Fibroblast of skin of right quadriceps (primary cell): ENCODE measurements around the gene UBE2U.
"Not testable (repeated sequence)": the region's sequence is repeated elsewhere in the genome, so short reads cannot be mapped to it uniquely, and the experiment has no call there.

ENCODE experiments used
- DNase-seq: peaks from one replicate; pipeline ENCODE4 v3.0.0-alpha.2; 2013

The UBE2U gene

DNA sequence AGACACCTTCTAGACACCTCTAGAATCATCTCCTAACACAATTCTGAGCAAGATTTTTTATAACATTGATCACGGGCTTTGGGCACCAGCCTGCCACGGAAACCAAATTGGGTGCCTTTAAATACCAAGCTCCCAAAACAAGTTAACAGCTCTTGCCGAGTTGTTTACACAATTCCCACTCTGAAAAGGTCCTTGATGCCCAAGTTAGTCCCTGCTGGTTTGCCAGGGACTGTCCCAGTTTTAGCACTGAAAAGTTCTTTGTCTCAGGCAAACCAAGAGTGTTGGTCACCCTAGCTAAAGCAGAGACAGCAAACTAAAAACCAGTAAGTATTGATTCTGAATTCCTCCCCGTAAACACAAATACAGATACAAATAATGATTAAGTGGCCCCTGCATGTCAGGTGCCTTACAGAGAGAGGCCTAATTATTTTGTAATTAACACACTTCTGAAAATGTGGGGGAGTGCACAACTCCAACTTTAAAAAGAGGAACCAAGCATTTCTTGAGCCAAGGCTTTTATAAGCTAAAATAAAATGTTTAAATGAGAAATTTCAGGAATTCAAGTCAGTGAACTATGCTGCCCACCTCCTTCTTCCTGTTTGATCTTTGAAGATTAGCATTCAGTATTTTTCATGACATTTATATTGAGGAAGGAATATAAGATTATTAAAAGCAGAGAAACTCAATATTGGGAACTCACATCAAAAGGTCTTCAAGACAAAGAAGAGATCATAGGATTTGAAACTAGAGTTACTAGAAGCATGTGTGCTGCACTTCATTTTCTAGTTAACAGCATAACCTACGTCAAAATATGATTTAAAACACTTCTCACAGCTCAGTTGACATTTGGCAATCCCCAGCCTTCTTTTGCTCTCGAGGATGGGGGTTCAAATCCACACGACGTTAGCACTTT lies 9.0 kb upstream of the UBE2U start:
- no peak for DNase-seq

GRCh38 chr1:64195081-64195395 lies 8.4 kb upstream of the UBE2U start:
- DNase-seq = peak; percentile 61

DNA sequence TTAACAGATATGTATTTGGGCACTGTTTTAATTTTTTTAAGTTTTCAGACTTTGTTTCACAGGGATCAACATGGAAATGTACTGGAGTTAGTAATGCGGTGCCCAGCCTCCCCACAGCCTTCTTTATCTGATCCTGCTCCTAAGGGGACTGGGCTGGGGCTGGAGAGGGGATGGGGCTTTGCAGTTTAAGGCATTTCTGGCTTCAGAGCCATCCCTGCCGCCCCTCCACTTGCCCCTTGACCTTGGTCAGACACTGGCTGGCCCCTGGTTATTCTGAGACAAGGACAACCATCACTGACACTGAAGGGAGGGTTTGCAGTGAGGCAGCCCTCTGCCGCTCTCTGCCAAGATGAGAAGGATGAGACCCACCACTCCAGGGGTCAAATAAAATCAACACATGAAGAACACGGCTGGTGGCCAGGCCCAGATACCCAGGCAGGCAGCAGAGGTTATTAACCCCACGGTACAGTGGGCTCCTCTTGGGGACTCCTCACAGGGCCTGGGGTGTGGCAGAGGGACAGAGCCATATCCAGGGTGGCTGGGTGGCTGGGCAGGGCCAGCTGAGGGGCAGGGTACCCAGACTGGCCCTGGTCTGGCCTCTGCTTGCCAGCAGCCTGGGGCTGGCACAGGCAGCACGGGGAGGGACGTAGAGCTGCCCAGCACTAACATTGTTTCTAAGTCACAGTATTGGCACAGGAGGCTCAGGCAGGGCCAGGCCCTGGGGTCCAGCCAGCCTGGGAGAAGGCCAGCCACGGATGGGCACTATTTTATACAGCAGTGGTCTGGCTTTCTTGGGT lies 7.2 kb upstream of the UBE2U start:
- DNase-seq = no peak

DNA sequence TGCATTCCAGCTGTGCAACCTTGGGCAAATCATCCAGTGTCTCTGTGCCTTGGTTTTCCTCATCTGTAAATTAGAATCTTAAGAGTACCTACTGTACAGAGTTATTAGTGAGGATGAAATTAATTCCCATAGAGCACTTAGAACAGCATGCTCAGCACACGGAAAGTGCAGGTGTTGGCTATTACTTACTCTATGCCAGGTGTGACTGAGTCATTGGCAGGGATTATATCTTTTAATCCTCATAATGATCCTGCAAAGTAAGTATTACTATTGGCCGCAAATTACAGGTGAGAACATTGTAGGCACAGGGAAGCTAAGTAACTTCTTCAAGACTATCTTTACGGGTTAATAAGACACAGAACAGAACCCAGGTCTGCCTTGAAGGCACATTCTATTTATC lies 6.3 kb upstream of the UBE2U start:
- DNase-seq = no peak

DNA sequence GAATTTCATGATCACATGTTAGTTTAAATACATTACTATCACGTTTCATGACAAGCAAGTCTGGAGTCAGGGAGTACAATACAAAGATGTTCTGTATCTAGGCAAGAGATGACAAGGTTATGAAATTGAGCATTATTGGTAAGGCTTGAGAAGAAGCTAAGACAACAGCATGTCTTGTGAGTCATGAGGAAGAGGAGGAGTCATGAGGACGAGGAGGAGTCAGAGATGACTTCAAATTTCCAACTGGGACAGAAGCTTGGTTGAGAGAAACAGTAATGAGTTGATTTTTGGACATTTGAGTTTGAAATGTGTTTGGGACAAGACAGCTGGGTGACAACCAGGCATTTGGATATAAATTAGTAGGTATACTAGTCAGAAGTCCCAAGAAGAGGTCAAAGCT lies 4.3 kb upstream of the UBE2U start:
- no peak for DNase-seq

GRCh38 chr1:64200064-64200463 lies 3.4 kb upstream of the UBE2U start:
- no peak for DNase-seq

DNA sequence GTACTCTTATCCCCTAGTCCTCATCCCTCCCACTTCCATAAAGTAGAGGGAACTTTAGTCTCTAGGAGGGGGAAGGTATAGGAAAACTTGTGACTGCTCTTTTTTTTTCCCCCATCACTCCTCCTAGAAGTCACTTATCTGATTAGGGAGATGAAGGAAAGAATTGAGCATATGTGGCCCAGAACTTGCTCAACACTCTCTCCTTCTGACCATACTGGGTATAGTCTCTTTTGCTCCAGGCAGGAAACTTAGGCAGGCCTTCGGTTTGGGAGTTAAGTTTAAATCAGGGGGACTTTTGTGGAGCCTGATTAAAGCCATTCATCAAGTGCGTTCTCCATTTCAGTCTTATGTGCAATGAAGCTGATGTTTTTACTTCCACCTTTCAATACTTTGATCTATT lies 5.8 kb downstream of the UBE2U start:
- no peak for DNase-seq

DNA sequence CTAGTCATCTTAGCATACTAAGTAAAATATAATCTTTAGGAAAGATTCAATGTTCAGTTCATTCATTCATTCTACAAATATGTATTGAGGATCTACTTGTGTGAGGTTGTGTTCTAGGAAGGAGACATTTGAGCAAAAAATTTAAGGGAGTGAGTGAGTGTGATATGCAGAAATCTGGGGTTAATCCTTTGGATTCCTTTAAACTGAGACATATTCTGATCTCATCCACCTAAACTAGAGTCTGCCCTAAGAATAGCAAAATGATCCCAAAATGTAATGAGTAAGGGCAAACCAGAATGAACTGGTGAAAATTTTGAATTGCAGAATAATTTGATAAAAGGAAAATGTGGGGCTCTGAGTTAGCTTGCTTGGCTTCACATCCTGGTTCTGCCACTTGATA lies 8.6 kb downstream of the UBE2U start:
- DNase-seq = peak; percentile 88

DNA sequence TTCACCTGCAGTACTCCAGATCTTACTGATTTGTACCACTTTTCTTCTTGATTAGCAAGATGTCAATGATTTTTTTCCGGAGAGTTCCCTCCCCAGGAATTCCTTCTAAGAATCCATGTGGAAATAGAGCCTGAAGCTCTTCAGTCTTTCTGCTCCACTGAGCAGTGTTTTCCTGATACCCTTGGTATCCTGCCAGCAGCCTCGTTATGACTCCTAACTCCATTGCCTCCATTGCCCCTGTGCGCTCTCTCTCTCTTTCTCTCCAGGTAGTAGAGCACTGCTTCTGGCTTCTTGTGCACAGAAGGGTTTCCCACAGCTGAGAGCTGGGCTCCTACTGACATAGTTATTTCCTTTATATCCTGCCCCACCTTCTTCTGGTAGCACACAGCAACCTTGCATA lies 12.2 kb downstream of the UBE2U start:
- DNase-seq = no peak

- DNase-seq = no peak
These were observed 16.8 kb downstream of the UBE2U start for GRCh38 chr1:64220241-64220640.

GRCh38 chr1:64223329-64224151 lies 20.1 kb downstream of the UBE2U start:
- peak; percentile 96 for DNase-seq

GRCh38 chr1:64224236-64224635 lies 20.8 kb downstream of the UBE2U start:
- DNase-seq = not testable (repeated sequence)

DNA sequence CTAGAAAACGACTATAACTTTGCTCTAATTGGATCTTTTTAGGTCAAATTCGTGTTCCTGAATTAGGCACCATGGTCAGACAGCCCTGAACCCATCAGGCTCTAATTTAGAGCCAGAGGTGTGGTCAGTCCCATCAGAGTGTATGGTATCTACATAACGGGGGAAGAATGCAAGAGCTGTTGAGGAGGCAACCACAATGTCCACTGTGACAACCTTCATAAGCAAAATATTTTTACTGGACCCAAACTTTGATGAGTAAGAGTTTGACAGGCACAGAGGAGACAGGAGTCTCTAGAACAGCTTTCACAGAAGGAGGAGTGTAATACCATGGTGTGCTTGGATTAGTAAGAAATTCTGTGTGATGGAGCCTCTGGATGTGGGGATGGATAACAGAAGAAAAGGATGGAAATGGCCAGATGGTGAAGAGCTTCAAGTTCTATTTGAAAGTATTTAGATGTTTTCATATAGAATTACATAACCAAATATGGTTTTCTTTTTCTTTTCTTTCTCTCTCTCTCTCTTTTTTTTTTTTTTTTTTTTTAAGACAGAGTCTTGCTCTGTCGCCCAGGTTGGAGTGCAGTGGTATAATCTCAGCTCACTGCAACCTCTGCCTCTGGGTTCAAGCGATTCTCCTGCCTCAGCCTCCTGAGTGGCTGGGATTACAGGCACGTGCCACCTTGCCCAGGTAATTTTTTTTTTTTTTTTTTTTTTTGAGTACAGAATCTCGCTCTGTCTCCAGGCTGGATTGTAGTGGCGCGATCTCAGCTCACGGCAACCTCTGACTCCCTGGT lies 24.9 kb downstream of the UBE2U start:
- DNase-seq = peak; percentile 70

DNA sequence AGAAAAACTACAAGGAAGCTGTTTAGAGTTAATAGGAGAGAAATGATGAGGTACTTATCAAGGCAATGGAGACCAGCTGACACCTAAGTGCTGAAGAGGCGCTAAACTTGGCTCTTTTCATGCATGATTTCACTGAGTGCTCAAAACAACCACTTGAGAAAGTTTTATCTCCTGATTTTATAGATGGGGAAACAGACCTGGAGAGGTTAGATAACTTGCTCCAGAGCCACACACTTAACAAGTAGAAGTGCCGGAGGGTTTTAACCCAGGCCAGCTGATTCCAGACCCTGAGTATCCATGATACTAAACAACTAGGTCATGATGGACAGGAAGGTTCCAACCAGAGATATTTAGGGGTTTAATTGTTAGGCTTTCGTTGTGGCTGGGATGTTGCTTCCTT lies 25.9 kb downstream of the UBE2U start:
- DNase-seq = no peak

DNA sequence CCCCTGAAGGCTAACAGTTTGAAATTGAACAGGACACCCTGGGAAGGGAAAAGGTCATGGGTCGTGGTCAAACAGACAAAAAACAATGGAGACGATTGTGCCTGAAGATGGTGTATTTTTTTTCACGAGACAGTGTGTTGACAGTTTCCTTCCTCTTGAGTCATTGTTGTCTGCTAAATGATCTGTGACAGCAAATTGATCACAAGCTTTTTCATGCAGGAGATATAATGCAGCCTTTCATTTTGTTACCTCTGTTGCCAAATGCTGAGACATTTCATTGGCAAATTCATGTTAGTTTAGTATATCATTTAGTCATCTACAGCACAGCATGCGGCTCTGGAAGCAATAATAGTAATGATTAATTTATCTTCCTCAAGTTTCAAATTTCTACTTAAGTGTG lies 27.7 kb downstream of the UBE2U start:
- DNase-seq = no peak

DNA sequence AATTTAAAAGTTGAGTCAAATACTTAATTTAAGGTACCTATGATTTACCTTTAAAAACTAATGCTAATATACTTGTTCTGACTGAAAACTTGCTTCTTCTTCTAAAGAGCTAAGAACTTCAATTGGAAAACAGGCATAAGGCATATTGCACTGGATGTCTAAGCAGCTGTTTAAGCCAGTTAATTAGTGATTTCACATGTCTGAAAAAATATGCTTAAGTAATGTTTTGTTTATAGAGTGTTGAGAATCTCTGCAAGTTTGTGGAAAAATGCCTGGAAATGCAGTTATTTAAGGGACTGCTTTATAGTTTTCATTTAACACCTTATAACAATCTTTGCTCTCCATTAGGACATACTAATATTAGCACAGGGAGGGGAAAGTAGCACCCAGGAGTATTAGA lies 28.2 kb downstream of the UBE2U start:
- DNase-seq = no peak

- DNase-seq = no peak
These were observed 31.3 kb downstream of the UBE2U start for GRCh38 chr1:64234714-64235113.

DNA sequence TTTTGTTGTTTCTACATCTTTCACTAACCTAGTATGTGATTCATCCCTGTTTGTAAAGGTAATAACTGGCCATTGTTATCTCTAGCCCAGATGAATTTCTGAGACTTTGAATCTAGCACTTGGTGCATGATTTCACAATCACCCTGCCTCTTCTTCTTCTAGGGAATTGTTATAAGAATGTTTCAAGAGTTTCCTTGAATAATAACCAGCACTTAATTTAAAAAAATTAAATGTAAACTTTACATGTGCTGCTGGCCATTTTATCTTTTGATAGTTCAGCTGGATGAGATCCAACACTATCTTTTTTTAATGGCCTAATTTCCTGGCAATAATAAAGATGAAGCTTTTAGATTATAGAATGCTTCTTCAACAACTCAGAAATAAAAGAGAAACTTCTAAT lies 31.8 kb downstream of the UBE2U start:
- no peak for DNase-seq

DNA sequence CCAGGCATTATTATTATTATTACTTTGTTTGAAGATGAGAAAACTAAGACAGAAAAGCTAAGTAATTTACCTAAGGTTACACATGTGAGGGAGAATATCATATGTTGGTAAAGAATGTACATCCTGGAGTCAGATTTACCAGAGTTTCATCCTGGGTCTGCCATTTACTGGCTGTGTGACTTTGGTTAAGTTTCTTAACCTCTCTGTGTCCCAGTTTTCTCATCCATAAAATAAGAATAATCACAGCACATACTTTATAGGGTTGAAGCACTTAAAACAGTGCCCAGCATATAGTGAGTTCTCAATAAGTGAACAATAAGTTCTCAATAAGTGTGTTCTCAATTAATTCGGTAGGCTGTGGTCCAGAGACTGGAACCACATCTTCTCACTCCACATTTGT lies 32.5 kb downstream of the UBE2U start:
- DNase-seq = no peak

DNA sequence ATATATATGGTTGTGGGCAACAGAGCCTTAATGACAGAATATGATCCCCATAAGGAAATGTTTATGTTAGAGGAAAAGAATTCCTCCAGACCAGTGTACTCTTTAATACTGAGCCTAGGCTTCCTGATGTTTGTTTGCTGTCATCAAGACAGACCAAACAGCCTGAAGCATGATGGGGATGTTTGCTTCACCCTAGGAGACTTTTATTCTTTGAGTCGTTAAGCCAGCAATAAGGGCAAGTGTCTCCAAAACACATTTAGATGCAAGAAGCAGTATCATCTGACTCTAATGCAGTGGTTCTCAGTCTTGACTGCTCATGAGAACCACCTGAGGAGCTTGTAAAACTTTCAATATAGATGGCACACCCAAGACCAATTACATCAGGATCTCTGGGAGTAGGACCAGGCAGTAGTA lies 33.1 kb downstream of the UBE2U start:
- DNase-seq = no peak

DNA sequence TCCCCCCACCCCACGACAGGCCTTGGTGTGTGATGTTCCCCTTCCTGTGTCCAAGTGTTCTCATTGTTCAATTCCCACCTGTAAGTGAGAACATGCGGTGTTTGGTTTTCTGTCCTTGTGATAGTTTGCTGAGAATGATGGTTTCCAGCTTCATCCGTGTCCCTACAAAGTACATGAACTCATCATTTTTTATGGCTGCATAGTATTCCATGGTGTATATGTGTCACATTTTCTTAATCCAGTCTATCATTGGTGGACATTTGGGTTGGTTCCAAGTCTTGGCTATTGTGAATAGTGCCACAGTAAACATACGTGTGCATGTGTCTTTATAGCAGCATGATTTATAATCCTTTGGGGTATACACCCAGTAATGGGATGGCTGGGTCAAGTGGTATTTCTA lies 36.1 kb downstream of the UBE2U start:
- DNase-seq = not testable (repeated sequence)

DNA sequence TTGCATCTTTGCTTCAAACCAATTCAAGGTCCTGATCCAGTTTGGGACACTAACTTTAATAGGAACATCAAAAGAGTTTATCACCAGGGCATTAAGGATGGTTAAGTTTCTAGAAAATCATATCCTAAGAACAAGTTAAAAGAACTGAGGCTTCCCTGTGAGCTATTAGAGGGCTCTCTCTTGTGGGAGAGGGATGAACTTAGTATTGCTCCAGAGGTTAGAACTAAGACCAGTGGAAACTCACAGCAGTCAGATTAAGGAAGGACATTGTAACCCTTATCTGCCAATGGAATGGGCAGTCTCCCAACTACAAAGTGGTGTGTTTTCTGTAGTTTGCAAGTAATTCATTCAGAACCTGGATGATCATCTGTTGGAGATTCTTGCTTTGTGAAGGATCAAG lies 36.8 kb downstream of the UBE2U start:
- DNase-seq = peak; percentile 25

DNA sequence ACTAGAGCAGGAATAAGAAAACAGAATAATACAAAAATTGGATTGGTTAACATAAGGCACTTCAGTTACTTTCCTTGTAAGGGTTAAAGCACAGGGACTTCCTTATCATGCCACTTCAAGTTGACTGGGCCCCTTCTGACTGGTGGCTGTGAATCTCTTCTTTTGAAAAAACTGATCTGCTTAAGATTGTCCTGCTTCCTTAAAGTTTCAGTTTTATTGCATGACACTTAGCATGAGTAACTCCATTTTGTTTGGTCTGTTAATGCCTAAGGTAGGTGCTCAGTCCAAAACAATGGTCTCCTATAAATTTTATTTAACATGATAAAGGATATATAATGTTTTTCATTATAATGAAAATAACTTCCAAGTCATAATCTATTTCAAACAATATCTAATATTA lies 37.6 kb downstream of the UBE2U start:
- DNase-seq = no peak
